Stimulated activated CD8-positive, alpha-beta memory T cell treated with anti-CD3 and anti-CD28 coated beads, Interleukin-2, amount 100 ng/mL, for 1 hour (primary cell): ENCODE results near the gene CSNK1G3.
"Not testable (repeated sequence)": the region's sequence is repeated elsewhere in the genome, so short reads cannot be mapped to it uniquely, and the experiment has no call there.

Experiments
- DNase-seq, 2 donors: peaks; one replicate each; pipeline ENCODE4 v3.0.0-alpha.2; 2020; ENCODE audit warnings: low read depth in 2 of 2

The CSNK1G3 gene

DNA sequence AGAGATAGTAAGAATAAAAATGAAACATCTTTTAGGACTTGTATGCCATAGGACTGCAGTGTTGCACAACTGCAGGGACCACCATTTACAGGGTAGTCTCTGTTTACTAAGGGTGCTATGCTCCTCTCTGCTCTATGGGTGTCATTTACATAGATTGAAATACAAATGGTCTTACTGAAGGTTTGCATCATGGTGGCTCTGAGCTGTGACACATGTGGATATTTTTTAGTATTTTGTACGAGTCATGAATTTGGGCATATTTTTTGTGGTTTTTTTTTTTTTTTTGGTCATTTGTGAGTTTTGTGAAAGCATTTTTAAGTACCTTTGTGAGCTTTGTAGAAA, 47.4 kb downstream of the CSNK1G3 start:
- DNase-seq = no peak

DNA sequence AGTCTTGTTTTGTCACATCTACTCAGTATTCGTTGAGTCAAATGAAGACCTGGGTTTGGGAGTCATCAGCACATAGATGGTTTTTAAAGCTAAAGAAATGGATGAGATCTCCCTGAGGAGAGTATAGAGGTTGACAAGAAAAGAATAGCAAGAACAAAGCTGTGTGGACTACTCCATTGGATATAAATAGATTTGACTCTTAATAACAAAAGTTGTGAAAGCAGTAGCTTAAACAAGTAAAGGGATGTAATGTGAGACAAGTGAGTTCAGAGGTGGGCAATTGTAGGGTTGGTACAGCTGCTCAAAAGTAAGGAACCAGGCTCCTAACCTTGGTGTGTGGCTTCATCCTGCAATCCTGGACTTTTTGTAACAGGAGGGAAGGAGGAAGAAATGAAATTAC, 49.3 kb downstream of the CSNK1G3 start:
- DNase-seq = no peak

DNA sequence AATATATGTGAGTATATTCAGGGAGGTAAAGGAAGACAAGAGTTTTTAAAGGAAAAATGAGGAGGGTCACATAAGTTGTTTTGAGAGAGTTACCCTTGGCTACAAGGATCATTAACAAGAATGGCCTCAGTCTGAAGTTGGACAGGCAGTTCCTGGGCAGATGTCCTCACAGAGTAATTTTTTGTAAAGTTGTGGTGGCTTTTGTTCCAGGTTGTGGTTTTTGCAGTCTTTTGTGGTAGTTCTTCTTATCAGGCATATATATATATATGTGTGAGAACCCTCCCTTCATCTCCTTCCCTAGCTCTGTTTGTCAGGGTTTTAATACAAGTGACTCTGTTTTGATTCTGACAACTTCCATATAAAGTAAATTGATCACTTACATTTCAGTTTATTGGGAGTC, 60.0 kb downstream of the CSNK1G3 start:
- no peak for DNase-seq

DNA sequence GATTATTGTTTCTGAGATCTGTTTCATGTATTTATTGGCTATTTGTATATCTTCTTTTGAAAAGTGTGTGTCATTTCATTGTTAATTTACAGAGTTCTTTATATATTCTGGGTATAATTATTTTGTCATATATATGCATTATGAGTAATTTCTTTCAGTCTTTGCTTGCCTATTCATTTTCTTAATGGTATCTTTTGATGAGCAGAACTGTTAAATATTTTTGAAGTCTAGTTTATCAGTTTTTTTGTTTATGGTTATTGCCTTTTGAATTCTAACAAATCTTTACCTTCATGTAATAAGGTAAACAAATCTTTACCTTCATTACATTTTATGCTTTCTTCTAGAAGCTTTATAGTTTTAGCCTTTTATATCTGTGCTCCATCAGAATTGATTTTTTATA, 66.4 kb downstream of the CSNK1G3 start:
- DNase-seq = no peak

DNA sequence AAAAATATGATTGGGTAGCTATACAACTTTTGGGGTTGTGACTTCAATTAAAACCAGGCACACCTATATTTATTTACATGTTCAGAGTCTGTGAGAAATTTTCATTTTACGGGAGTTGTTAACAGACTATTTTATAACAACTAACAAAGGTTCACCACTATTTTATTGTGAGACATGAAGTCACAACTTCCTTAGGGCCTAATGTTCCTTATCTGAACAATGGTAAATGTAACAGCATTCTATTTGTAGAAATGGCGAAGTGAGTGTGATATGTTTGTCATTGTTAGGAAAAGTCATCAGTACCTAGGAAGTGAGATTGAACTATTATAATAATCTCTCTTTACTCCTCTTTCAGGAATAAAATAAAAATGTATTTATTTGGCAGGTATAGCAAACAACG, 67.4 kb downstream of the CSNK1G3 start:
- no peak for DNase-seq

DNA sequence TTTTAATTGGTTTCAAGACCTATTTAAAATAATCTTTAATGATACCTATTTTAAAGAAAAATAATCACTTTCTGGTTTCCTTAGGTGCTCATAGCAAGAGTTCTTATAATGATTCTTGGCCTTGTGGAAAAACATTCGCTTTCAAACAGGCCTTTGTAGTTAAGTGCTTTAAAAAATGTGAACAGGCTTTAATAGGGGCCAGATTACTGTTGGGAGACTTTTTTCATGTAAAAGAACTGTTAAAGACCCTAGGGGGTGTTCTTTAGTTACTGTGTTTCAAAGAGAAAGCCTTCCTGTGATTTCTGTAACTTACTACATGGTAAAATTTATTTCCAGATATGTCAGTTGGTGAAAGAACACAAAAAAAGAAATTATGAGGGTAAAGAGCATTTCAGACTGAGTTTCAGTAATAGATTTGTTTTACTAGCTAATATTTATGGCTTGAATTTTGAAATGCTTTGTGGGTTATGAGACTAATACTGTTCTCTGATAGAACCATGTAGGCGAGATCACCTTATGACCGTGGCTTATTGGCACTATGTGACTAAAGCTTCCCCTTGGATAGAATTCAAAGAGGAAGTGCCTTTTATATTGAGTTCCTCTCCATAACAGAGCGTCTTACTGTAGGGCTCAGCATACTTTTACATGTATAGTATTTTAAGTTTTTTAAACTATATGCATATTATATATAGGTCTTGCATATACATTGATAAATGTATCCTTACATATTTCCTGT, 70.7 kb downstream of the CSNK1G3 start:
- DNase-seq = no peak

DNA sequence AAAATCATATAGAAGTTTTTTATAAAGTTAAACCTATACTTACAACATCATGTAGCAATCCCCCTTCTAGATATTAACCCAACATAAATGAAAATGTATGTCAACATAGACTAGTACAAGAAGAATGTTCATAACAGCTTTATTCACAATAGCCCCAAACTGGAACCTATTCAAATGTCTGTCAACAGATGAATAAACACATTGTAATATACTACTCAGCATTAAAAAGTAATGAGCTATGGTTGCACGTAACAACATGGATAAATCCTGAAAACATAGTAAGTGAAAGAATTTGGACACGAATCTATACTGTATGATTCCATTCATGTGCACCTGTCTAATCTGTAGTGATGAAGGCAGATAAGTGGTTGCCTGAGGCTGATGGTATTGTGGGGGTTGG, 73.9 kb downstream of the CSNK1G3 start:
- no peak for DNase-seq

DNA sequence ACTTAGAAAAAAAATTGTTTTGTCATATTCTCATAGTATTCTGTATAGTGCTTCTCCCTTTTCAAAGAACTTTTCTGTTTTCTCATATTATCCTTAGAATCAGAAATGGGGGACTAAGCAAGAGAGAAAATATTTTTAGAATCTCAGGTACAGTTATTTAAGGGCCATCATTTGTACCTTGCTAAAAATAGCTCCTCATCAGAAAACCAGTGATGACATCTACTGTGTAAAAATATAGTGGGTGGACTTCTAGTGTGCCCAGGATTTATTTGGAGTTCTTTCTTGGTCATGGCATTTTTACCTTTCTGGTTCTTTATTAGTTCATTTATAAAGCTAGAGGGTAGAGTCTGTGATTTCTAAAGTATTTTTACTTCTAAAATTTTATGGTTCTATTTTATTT, 82.5 kb downstream of the CSNK1G3 start:
- no peak for DNase-seq

DNA sequence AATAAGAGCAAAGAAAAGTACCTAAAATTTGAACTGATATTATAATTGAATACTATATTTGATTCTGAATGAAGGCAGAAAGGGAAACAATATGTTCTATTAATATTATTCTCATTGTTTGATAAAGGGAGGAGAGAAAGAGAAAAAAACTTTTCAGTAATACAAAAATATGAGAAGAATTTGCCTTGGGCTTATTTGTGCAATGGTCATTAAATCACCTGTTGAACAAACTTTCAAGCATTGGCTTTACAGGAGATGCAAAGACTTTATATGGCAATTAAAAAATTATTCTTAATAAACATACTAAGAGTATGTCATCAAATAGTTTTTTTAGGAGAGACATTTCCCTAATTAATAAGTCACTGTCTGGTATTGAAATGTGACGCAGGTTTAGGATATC, 85.0 kb downstream of the CSNK1G3 start:
- DNase-seq = no peak

DNA sequence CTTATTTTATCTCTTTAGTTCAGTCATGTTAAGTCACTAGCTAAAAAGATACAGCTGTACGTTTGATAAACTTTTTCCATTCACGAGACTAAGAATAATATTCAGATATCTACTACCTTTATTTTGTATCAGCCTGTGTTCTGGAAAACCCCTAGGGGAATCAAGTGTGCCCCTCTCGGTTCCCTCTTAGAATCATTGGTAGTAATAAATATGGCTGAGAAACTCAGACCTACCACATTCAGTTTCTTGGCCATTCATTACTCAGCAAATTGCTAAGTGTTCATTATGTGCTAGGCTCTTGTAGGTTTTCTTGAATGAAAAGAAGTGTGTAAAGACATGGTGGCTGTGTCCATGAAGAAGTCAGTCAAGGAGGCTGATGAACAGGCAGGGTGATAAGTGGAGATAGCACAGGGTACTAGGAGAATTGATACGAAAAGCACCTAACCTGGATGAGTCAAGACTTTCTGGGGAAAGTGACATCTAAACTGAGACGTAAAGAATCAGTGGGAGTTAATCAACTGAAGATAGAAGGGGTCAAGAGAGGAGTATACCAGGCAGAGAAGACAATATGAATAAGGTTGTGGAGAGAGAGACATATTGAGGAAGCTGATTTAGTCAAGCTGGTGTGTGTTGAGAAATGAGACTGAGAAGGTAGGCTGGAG, 86.2 kb downstream of the CSNK1G3 start:
- no peak for DNase-seq

DNA sequence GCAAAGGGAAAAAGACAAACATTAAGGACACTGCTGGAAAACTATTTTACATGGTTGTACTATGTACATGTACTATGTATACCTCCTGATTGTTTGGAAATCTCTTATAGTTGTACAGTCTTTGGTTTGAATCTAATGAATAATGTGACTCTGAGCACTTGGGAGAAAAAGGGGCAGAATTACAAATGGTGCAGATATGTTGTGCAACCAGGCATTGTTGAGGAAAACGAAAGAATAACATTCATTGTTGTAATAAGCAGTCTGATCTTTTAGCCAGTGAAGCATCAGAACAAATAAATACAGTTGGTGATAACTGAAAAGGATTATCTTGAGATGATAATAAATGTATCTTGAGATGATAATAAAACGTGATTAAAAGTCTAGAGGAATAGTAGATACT, 87.2 kb downstream of the CSNK1G3 start:
- no peak for DNase-seq

DNA sequence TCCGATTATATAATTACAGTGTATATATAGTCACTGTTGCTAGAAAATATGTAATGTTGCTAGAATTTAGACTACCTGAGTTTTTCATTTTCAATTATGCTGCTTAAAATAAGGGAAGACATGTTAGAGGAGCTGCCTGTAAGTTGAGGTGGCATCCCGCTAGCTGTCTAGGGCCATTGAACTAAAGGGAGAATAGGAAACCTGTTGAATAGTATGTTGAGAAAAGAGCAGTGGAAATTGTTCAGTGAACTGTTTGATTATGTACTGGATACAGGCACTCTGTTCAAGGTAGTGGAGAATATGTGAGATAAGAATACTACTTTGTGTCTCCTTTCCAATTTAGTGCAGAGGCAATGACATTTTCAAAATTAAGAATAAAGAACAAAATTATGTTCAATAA, 89.6 kb downstream of the CSNK1G3 start:
- no peak for DNase-seq

DNA sequence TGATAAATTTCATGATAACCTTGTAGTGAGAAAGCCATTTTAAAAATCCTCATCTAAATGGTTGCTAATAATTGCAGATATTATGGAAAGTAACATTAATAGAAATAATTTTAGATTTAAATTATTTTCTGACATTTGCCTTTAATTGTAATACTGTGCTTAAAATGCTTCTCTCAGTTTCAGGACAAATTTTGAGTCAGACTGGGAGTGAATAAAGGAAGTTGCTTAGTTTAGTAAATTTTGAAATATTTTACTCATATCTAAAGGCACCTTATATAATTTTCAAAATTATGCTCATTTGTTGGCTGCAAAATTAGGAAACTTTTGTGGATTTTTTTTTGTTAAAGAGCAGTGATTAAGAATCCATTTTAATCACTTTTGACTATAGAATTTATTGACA, 93.8 kb downstream of the CSNK1G3 start:
- DNase-seq = no peak

DNA sequence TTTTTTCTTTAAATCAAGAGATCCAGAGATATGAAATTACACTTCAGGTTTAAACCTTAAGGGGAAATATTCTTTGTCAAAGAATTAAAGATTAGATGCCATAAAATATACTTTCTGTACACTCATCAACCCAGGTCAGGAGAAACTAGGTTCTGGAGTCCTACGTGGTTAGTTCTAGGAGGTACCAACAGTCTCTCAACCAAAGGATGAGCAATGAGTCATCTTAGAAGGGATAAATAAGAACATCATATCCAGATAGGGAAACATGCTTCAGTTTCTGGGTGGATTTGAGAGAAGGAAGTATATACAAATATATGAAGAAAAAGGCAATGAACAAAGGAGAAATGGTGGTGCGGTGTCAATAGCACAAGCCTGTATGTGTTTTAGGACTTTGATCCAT, 98.2 kb downstream of the CSNK1G3 start:
- no peak for DNase-seq

DNA sequence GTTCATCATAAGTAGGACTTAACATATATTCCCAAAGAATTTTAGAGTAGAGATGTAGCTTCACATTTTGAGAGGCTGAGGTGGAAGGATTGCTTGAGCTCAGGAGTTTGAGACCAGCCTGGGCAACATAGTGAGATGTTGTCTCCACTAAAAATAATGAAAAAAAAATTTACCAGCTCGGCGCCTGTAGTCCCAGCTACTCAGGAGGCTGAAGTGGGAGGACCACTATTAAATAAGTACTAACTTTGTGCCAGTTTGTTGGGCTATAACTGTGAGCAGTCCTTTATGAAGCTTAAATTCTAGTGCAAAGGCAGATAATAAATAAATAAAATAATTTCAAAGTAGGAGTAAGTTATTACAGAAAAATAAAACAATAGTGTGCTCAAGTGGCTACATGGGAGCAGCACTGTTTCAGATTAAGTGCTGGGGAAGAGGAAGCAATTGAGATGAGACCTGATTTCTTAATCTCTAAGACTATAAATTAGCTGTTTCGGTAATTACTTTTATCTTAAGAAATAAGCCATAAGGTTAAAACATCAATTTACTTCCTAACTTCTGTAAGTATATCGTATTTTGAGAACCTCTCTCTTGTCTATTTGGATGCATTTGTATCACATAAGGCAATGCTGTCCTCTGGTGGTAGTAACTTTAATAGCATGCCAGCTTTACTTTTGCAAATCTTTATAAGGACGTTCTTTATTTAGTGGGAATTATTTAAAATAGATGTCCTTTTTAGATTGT, 98.9 kb downstream of the CSNK1G3 start:
- DNase-seq = no peak

DNA sequence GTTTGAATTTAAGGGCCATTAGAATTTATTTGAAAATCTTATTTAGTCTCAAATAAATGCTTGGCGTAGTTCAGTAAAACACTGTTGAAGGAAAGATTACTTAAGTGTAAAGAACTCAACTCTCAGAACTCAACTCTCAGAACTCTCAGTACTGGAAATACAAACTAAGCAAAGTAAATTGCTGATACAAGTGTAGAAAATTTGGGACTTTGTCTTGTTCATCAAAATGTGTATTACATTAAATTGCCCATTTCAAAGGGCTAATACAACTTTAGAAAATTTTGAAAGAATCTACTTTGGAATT, 99.4 kb downstream of the CSNK1G3 start:
- no peak for DNase-seq

DNA sequence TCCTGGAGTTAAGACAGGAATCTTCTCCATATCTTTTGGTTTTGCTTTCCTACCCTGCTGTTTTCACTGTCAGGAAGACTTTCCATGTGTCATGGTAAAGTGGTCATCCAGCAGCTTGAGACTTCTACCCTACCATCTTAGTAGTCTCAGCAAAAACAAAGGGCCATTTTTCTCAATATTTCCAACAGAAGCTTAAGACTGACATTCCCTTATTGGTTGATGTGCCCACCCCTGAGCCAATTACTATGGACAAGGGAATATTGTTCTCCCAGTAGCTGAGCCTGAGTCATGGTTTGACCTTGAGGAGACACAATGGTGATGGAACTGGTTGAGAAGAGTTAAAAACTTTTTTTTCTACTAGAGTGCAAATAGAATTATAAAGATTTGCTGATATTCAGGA, 105.6 kb downstream of the CSNK1G3 start:
- no peak for DNase-seq

DNA sequence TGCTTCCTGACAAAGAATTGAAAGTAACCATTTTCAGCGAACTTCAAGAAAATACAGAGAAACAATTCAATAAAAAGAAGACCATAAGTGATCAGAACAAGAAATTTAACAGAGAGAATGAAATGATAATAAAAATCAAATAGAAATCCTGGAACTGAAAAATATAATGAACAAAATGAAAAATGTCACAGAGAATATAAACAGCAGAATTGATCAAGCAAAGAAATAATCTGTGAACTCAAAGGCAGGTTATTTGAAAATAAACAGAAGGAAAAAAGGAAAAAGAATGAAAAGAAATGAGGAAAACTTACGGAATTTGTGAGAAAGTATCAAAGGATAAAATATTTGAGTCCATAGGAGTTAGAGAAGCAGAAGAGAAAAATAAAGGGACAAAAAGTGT, 114.1 kb downstream of the CSNK1G3 start:
- no peak for DNase-seq

DNA sequence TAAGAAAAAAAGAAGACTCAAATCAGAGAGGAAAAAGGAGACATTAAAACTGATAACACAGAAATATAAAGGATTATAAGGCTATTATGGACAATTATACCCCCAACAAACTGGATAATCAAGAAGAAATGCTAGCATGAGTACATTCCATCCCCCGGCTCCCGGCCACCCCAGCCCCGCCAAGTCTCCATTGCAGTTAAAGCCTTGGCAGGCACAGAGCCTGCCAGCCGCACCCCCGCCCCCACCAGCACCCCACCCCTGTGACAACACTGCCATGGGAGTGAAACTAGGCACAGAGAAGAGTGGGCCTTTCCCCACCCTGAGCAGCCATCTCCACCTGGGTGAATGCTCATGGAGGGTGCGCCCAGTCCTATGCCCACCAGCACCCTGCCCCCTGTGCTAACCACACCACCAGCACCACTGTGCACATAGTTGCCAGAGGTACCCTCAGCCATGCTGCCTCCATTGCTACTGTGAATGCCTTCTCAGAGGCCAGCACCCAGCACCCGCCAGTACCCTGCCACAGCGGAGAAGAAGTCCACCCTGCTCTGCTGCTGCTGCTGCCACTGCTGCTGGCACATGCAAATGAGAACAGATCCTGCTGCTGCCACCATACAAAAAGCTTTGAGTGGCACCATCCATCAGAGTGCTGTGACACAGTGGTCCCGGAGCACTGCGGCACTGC, 117.0 kb downstream of the CSNK1G3 start:
- no peak for DNase-seq

DNA sequence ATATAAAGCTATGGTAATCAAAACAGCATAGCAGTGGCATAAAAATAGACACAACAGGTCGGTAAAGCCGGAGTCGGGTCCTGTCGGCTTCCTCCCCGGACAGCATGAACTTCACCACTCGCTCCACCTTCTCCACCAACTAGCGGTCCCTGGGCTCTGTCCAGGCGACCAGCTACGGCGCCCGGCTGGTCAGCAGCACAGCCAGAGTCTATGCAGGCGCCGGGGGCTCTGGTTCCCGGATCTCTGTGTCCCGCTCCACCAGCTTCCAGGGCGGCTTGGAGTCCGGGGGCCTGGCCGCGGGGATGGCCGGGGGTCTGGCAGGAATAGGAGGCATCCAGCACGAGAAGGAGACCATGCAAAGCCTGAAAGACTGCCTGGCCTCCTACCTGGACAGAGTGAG, 124.0 kb downstream of the CSNK1G3 start:
- DNase-seq = no peak

DNA sequence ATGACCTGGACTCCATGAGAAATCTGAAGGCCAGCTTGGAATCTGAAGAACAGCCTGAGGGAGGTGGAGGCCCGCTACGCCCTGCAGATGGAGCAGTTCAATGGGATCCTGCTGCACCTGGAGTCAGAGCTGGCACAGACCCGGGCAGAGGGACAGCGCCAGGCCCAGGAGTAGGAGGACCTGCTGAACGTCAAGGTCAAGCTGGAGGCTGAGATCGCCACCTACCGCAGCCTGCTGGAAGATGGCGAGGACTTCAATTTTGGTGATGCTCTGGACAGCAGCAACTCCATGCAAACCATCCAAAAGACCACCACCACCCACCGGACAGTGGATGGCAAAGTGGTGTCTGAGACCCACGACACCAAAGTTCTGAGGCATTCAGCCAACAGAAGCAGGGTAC, 125.1 kb downstream of the CSNK1G3 start:
- not testable (repeated sequence) for DNase-seq

DNA sequence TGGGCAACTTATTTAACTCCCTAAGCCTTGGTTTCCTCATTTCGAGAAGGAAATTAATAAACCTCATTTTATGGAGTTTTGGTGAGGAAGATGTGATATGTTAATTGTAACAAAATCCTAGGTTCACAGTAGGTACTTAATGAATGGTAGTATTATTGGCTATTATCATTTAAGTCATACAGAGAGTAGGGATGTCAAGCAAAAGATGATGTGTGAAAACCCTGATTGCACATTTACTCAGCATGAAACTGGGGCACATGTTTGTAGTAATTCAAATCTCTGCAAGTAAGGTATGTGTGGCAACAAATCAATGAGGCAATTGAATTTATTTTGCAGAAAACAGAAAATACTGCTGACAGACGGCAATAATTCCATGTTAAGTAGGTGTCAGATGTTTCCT, 127.3 kb downstream of the CSNK1G3 start:
- DNase-seq = no peak
